IPS-18a (cell line): ENCODE data around the gene TADA2B.

Experiments
- H3K27ac ChIP-seq: one replicate; pipeline ENCODE4 v1.5.1; 2013; ENCODE audit warnings: low read length
- H3K27me3 ChIP-seq: one replicate; pipeline ENCODE4 v1.6.1; 2013; ENCODE audit warnings: mild to moderate bottlenecking, low read length; ENCODE audit not compliant: control insufficient read depth, insufficient read depth
- H3K36me3 ChIP-seq: one replicate; pipeline ENCODE4 v1.6.1; 2013; ENCODE audit warnings: low read depth, low read length; ENCODE audit not compliant: control insufficient read depth
- H3K4me1 ChIP-seq: one replicate; pipeline ENCODE4 v1.6.1; 2013; ENCODE audit warnings: low read depth, low read length; ENCODE audit not compliant: control insufficient read depth
- H3K4me3 ChIP-seq: one replicate; pipeline ENCODE4 v1.5.1; 2013; ENCODE audit warnings: low read length
- H3K9ac ChIP-seq: one replicate; pipeline ENCODE4 v1.6.1; 2013; ENCODE audit warnings: mild to moderate bottlenecking, low read length, moderate library complexity
- H3K9me3 ChIP-seq: one replicate; pipeline ENCODE4 v1.6.1; 2013; ENCODE audit warnings: low read depth, low read length; ENCODE audit not compliant: control insufficient read depth

TADA2B gene

GRCh38 chr4:7043284-7044136 lies at the start of gene TADA2B:
TADA2B (plus strand) TSS chr4:7043372; CDS start chr4:7043580, 208 bp downstream.
- peaks cover 37% of the 10 kb centered on the region for H3K27me3 ChIP-seq
- peak within 1 kb of the TSS; percentile 67 for H3K9ac ChIP-seq
- H3K9me3 ChIP-seq: no peaks in the 10 kb centered on the region
- H3K4me1 ChIP-seq: peaks cover 7% of the 10 kb centered on the region
- peak within 1 kb of the TSS; percentile 84 for H3K4me3 ChIP-seq
- H3K36me3 ChIP-seq: no peaks in the 10 kb centered on the region
- H3K27ac ChIP-seq: no peak within 1 kb of the TSS

- Histone ChIP-seq H3K4me3 (no peak overlapping the region), H3K27ac (no peak overlapping the region), H3K36me3 (peaks cover 64% of the 10 kb centered on the region)
Measured at GRCh38 chr4:6996481-6996880, 46.7 kb upstream of the TADA2B start.

GRCh38 chr4:6999172-7000086 lies 43.7 kb upstream of the TADA2B start:
- Histone ChIP-seq H3K9me3 (no peaks in the 10 kb centered on the region), H3K27me3 (no peaks in the 10 kb centered on the region), H3K4me3 (no peak overlapping the region), H3K27ac (no peak overlapping the region), H3K4me1 (no peaks in the 10 kb centered on the region), H3K9ac (no peak overlapping the region), H3K36me3 (peaks cover 78% of the 10 kb centered on the region)

More at GRCh38 chr4:6996481-6996880, 46.7 kb upstream of the TADA2B start:
- Histone ChIP-seq H3K9me3 (no peaks in the 10 kb centered on the region), H3K9ac (no peak overlapping the region), H3K27me3 (no peaks in the 10 kb centered on the region), H3K4me1 (no peaks in the 10 kb centered on the region)

GRCh38 chr4:7000421-7001176 lies 42.6 kb upstream of the TADA2B start:
- Histone ChIP-seq H3K27me3 (no peaks in the 10 kb centered on the region), H3K4me1 (no peaks in the 10 kb centered on the region), H3K9me3 (no peaks in the 10 kb centered on the region), H3K36me3 (peaks cover 72% of the 10 kb centered on the region), H3K4me3 (no peak overlapping the region), H3K27ac (no peak overlapping the region), H3K9ac (no peak overlapping the region)

GRCh38 chr4:7001271-7001670 lies 41.9 kb upstream of the TADA2B start:
- H3K36me3 ChIP-seq: peaks cover 67% of the 10 kb centered on the region
- no peak overlapping the region for H3K4me3 ChIP-seq
- no peaks in the 10 kb centered on the region for H3K4me1 ChIP-seq
- H3K27ac ChIP-seq: no peak overlapping the region
- no peak overlapping the region for H3K9ac ChIP-seq
- H3K9me3 ChIP-seq: no peaks in the 10 kb centered on the region
- no peaks in the 10 kb centered on the region for H3K27me3 ChIP-seq

- Histone ChIP-seq H3K9me3 (no peaks in the 10 kb centered on the region), H3K27me3 (no peaks in the 10 kb centered on the region), H3K9ac (no peak overlapping the region), H3K27ac (no peak overlapping the region), H3K4me3 (no peak overlapping the region), H3K4me1 (peaks cover 9% of the 10 kb centered on the region), H3K36me3 (peaks cover 58% of the 10 kb centered on the region)
Measured at GRCh38 chr4:7002336-7002735, 40.8 kb upstream of the TADA2B start.

GRCh38 chr4:7003176-7003878 lies 39.8 kb upstream of the TADA2B start:
- Histone ChIP-seq H3K36me3 (peaks cover 54% of the 10 kb centered on the region), H3K4me1 (peaks cover 16% of the 10 kb centered on the region)

GRCh38 chr4:7003879-7004240 lies 39.3 kb upstream of the TADA2B start:
- Histone ChIP-seq H3K9ac (no peak overlapping the region), H3K27me3 (no peaks in the 10 kb centered on the region), H3K36me3 (peaks cover 55% of the 10 kb centered on the region), H3K4me3 (no peak overlapping the region), H3K27ac (no peak overlapping the region), H3K4me1 (peaks cover 16% of the 10 kb centered on the region), H3K9me3 (no peaks in the 10 kb centered on the region)

More at GRCh38 chr4:7003176-7003878, 39.8 kb upstream of the TADA2B start:
- no peaks in the 10 kb centered on the region for H3K27me3 ChIP-seq
- H3K27ac ChIP-seq: no peak overlapping the region
- no peak overlapping the region for H3K4me3 ChIP-seq
- no peaks in the 10 kb centered on the region for H3K9me3 ChIP-seq
- H3K9ac ChIP-seq: no peak overlapping the region

- Histone ChIP-seq H3K9ac (no peak overlapping the region), H3K27me3 (no peaks in the 10 kb centered on the region)
Measured at GRCh38 chr4:7004331-7004730, 38.8 kb upstream of the TADA2B start.

GRCh38 chr4:7005571-7005970 lies 37.6 kb upstream of the TADA2B start:
- H3K9me3 ChIP-seq: no peaks in the 10 kb centered on the region
- H3K36me3 ChIP-seq: peaks cover 52% of the 10 kb centered on the region

More at GRCh38 chr4:7004331-7004730, 38.8 kb upstream of the TADA2B start:
- H3K9me3 ChIP-seq: no peaks in the 10 kb centered on the region
- peaks cover 55% of the 10 kb centered on the region for H3K36me3 ChIP-seq
- H3K27ac ChIP-seq: no peak overlapping the region
- peaks cover 16% of the 10 kb centered on the region for H3K4me1 ChIP-seq
- no peak overlapping the region for H3K4me3 ChIP-seq

More at GRCh38 chr4:7005571-7005970, 37.6 kb upstream of the TADA2B start:
- peaks cover 16% of the 10 kb centered on the region for H3K4me1 ChIP-seq
- no peaks in the 10 kb centered on the region for H3K27me3 ChIP-seq
- no peak overlapping the region for H3K27ac ChIP-seq
- no peak overlapping the region for H3K9ac ChIP-seq
- no peak overlapping the region for H3K4me3 ChIP-seq
